CD4-positive, CD25-positive, alpha-beta regulatory T cell (primary cell): ENCODE results near the gene MESD. TPM values are rescaled to one million over a fixed set of nuclear protein-coding genes. Genes with fewer than 3 reads are reported as not detected.
"Not testable (repeated sequence)": the region's sequence is repeated elsewhere in the genome, so short reads cannot be mapped to it uniquely, and the experiment has no call there.

Experiments
- ATAC-seq, 2 donors: fragments of 150-1000 bp; cut with Tn5 transposase; one replicate each; pipeline ENCODE4 v1.10.0; 2021; ENCODE audit warnings: low read depth in 2 of 2, moderate number of reproducible peaks in 2 of 2, moderate library complexity in 1 of 2
- DNase-seq, 3 donors: peaks; one replicate each; pipeline versions ENCODE4 v3.0.0 to v3.0.0-alpha.2; 2012 to 2022; ENCODE audit warnings: mixed read lengths in 1 of 3
- H3K27ac ChIP-seq: one replicate; pipeline ENCODE4 v1.7.0; 2013; ENCODE audit warnings: mild to moderate bottlenecking, low read length; ENCODE audit not compliant: insufficient read depth, poor library complexity, severe bottlenecking
- H3K27me3 ChIP-seq: one replicate; pipeline ENCODE4 v1.7.0; 2013; ENCODE audit warnings: low read length; ENCODE audit not compliant: control insufficient read depth, insufficient read depth
- H3K36me3 ChIP-seq: one replicate; pipeline ENCODE4 v1.7.0; 2013; ENCODE audit warnings: mild to moderate bottlenecking, low read length, moderate library complexity; ENCODE audit not compliant: control insufficient read depth, insufficient read depth
- H3K4me1 ChIP-seq: 2 replicates; pipeline ENCODE4 v1.7.0; 2013; ENCODE audit warnings: mild to moderate bottlenecking, low read length; ENCODE audit not compliant: insufficient read depth, control insufficient read depth, poor library complexity, severe bottlenecking
- H3K4me3 ChIP-seq: one replicate; pipeline ENCODE4 v1.7.0; 2013; ENCODE audit warnings: low read depth, mild to moderate bottlenecking, low read length, moderate library complexity
- H3K9me3 ChIP-seq, 2 experiments: 1 replicate in 1 of 2; 2 replicates in 1 of 2; pipeline ENCODE4 v1.7.0; 2013; ENCODE audit warnings: low read length in 2 of 2, mild to moderate bottlenecking in 1 of 2, moderate library complexity in 1 of 2; ENCODE audit not compliant: control insufficient read depth in 2 of 2
- H3K27ac Mint-ChIP-seq, 3 donors: one replicate each; pipeline ENCODE4 v1.8.0; 2020 to 2022; ENCODE audit warnings: mild to moderate bottlenecking in 3 of 3, mixed read lengths in 3 of 3, moderate library complexity in 2 of 3
- H3K27me3 Mint-ChIP-seq: one replicate; pipeline ENCODE4 v1.8.0; 2022; ENCODE audit warnings: mild to moderate bottlenecking, mixed read lengths
- H3K36me3 Mint-ChIP-seq: one replicate; pipeline ENCODE4 v1.8.0; 2020; ENCODE audit warnings: mixed read lengths
- H3K4me1 Mint-ChIP-seq, 4 donors: one replicate each; pipeline ENCODE4 v1.8.0; 2020 to 2022; ENCODE audit warnings: mixed read lengths in 4 of 4, mild to moderate bottlenecking in 1 of 4
- H3K4me3 Mint-ChIP-seq, 4 donors: one replicate each; pipeline ENCODE4 v1.8.0; 2020 to 2022; ENCODE audit warnings: mild to moderate bottlenecking in 4 of 4, mixed read lengths in 4 of 4, moderate library complexity in 3 of 4
- H3K9me3 Mint-ChIP-seq, 7 donors: one replicate each; pipeline ENCODE4 v1.8.0; 2020 to 2022; ENCODE audit warnings: mixed read lengths in 7 of 7, mild to moderate bottlenecking in 3 of 7, moderate library complexity in 2 of 7
- polyA plus RNA-seq, 4 donors: library from polyadenylated mRNA; unstranded; fragments of 300-500 nt; fragmentation: Illumina TruSeq; gene quantifications; one replicate each; pipeline ENCODE4 v1.2.3, GENCODE V29; 2021
- total RNA-seq: library from RNA; stranded (reverse); gene quantifications from one replicate; pipeline ENCODE4 v1.2.3, GENCODE V29; 2022

Gene MESD
- total and polyA plus RNA-seq, 5 donors from 2014 or later, result 18.4 to 34.1 (median 29.7) TPM

- Histone ChIP-seq H3K27ac (no peak overlapping the region), H3K9me3 (no peaks in the 10 kb centered on the region), H3K27me3 (no peaks in the 10 kb centered on the region), H3K4me3 (no peak overlapping the region), H3K4me1 (no peaks in the 10 kb centered on the region), H3K36me3 (peaks cover 9% of the 10 kb centered on the region)
- peaks cover 18% of the 10 kb centered on the region for H3K36me3 Mint-ChIP-seq
- no peaks in the 10 kb centered on the region for H3K27me3 Mint-ChIP-seq
- peaks cover 1 to 26% (median 20%) of the 10 kb centered on the region in 4 donors for H3K4me1 Mint-ChIP-seq
- H3K9me3 Mint-ChIP-seq, result no peaks in the 10 kb centered on the region
- peak overlapping the region; percentile 9 to 78 (median 19) for H3K27ac Mint-ChIP-seq
- DNase-seq (peak; percentile 35 to 71 (median 67)), ATAC-seq (peak in 1 of 2 donors; percentile 62)
- H3K4me3 Mint-ChIP-seq, result no peak overlapping the region
These were observed 19.5 kb downstream of the MESD start for GRCh38 chr15:80970018-80970657.

- peaks cover 9% of the 10 kb centered on the region for H3K36me3 ChIP-seq
- DNase-seq (no peak), ATAC-seq (no peak)
- Mint-ChIP-seq H3K4me3 (no peak overlapping the region), H3K27me3 (no peaks in the 10 kb centered on the region), H3K9me3 (peaks cover 0 to 3% (median 0%) of the 10 kb centered on the region in 7 donors), H3K4me1 (peaks cover 0 to 25% (median 20%) of the 10 kb centered on the region in 4 donors), H3K27ac (no peak overlapping the region), H3K36me3 (peaks cover 26% of the 10 kb centered on the region)
- no peaks in the 10 kb centered on the region for H3K27me3 ChIP-seq
- H3K4me3 ChIP-seq, result no peak overlapping the region
- no peaks in the 10 kb centered on the region for H3K9me3 ChIP-seq
- H3K27ac ChIP-seq, result no peak overlapping the region
- H3K4me1 ChIP-seq, result no peaks in the 10 kb centered on the region
These were observed 20.3 kb downstream of the MESD start for GRCh38 chr15:80969316-80969715.

DNA sequence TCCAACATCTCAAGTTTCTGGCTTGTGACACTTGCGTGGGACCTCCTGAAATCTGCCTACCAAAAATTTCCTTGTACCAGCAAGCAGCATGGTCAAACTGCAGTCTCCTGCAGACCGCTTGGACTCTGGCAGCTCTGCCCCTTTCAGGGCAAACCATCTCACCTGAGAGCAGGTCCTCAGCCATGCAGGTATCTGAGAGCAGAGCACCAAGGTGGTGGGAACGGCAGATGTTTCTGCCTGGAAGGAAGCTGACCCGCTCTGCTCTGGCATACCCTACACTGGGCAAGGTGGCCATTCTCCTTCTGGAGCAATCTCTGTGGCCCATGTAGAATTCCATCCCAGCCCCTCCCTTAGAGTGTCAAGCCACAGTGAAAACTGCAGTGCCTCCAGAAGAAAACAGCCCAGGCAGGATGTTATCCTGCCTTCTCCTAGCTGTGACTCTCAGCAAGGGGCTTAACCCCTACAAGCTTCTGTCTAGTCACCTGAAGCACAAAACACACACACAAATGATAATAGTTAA is 21.6 kb downstream of the MESD start:
- Mint-ChIP-seq H3K36me3 (peaks cover 39% of the 10 kb centered on the region), H3K27ac (peak overlapping the region in 1 of 3 donors; percentile 42), H3K4me1 (peaks cover 3 to 29% (median 26%) of the 10 kb centered on the region in 4 donors), H3K4me3 (no peak overlapping the region), H3K27me3 (no peaks in the 10 kb centered on the region), H3K9me3 (peaks cover 0 to 3% (median 0%) of the 10 kb centered on the region in 7 donors)
- H3K27me3 ChIP-seq, result no peaks in the 10 kb centered on the region
- no peak overlapping the region for H3K4me3 ChIP-seq
- H3K4me1 ChIP-seq, result no peaks in the 10 kb centered on the region
- peaks cover 6% of the 10 kb centered on the region for H3K36me3 ChIP-seq
- DNase-seq (no peak), ATAC-seq (no peak)
- no peak overlapping the region for H3K27ac ChIP-seq
- H3K9me3 ChIP-seq, result no peaks in the 10 kb centered on the region

GRCh38 chr15:80967451-80967850 is 22.2 kb downstream of the MESD start:
- Histone ChIP-seq H3K9me3 (no peaks in the 10 kb centered on the region), H3K4me1 (no peaks in the 10 kb centered on the region), H3K4me3 (no peak overlapping the region), H3K27me3 (no peaks in the 10 kb centered on the region), H3K36me3 (peaks cover 6% of the 10 kb centered on the region), H3K27ac (no peak overlapping the region)
- ATAC-seq (no peak), DNase-seq (no peak)
- H3K9me3 Mint-ChIP-seq, result peaks cover 0 to 3% (median 0%) of the 10 kb centered on the region in 7 donors
- H3K27ac Mint-ChIP-seq, result no peak overlapping the region
- no peak overlapping the region for H3K4me3 Mint-ChIP-seq
- H3K27me3 Mint-ChIP-seq, result no peaks in the 10 kb centered on the region
- H3K4me1 Mint-ChIP-seq, result peaks cover 9 to 34% (median 31%) of the 10 kb centered on the region in 4 donors
- H3K36me3 Mint-ChIP-seq, result peaks cover 44% of the 10 kb centered on the region

DNA sequence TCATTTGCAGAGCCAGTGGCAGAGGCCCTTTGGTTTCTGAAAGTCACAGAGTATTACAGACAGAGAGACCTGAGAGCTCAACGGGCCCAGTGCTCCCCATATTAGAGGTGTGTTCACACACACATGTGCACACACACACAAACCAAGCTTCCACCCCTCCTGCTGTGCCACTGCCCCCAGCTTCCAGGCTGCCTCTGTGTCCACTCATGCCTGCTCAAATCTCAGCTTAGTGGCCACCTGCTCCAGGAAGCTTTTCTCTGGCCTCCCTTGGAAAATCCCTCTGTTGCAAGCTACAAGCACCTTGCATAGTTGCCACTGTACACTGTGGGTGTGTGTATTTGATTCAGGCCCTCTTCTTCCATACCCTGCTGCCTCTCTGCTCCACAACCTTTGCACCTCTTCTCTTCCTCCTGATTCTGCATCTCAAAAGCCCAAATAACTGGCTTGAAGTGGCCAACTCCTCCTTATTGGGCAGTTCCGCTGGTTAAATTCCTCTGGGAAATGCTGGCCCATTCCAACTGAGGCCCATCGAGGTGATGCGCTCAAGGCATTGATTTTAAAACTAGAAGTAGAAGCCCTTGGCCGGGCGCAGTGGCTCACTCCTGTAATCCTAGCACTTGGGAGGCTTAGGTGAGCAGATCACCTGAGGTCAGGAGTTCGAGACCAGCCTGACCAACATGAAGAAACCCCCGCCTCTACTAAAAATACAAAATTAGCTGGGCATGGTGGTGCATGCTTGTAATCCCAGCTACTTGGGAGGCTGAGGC is 23.0 kb downstream of the MESD start:
- Mint-ChIP-seq H3K27ac (no peak overlapping the region), H3K9me3 (peaks cover 0 to 3% (median 0%) of the 10 kb centered on the region in 7 donors), H3K4me3 (no peak overlapping the region), H3K4me1 (peaks cover 10 to 36% (median 34%) of the 10 kb centered on the region in 4 donors), H3K36me3 (peaks cover 46% of the 10 kb centered on the region), H3K27me3 (no peaks in the 10 kb centered on the region)
- H3K4me1 ChIP-seq, result no peaks in the 10 kb centered on the region
- peaks cover 6% of the 10 kb centered on the region for H3K36me3 ChIP-seq
- no peaks in the 10 kb centered on the region for H3K27me3 ChIP-seq
- ATAC-seq, result no peak
- no peak overlapping the region for H3K27ac ChIP-seq
- no peaks in the 10 kb centered on the region for H3K9me3 ChIP-seq
- no peak overlapping the region for H3K4me3 ChIP-seq
- no peak for DNase-seq

DNA sequence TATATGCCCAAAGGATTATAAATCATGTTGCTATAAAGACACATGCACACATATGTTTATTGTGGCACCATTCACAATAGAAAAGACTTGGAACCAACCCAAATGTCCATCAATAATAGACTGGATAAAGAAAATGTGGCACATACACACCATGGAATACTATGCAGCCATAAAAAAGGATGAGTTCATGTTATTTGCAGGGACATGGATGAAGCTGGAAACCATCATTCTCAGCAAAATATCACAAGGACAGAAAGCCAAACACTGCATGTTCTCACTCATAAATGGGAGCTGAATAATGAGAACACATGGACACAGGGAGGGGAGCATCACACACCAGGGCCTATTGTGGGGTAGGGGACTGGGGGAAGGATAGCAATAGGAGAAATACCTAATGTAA is 24.2 kb downstream of the MESD start:
- peaks cover 56% of the 10 kb centered on the region for H3K36me3 Mint-ChIP-seq
- H3K27ac ChIP-seq, H3K9me3 ChIP-seq, H3K27ac Mint-ChIP-seq, H3K9me3 Mint-ChIP-seq, H3K4me3 Mint-ChIP-seq, H3K4me3 ChIP-seq, H3K27me3 ChIP-seq, DNase-seq, H3K4me1 ChIP-seq, H3K27me3 Mint-ChIP-seq, ATAC-seq: not testable (repeated sequence)
- peaks cover 10% of the 10 kb centered on the region for H3K36me3 ChIP-seq
- peaks cover 19 to 39% (median 31%) of the 10 kb centered on the region in 4 donors for H3K4me1 Mint-ChIP-seq

- Mint-ChIP-seq H3K9me3 (peaks cover 0 to 1% (median 0%) of the 10 kb centered on the region in 7 donors), H3K27ac (no peak overlapping the region), H3K36me3 (peaks cover 62% of the 10 kb centered on the region), H3K4me1 (peaks cover 11 to 31% (median 18%) of the 10 kb centered on the region in 4 donors), H3K27me3 (no peaks in the 10 kb centered on the region), H3K4me3 (no peak overlapping the region)
- Histone ChIP-seq H3K9me3 (no peaks in the 10 kb centered on the region), H3K4me1 (no peaks in the 10 kb centered on the region), H3K36me3 (peaks cover 6% of the 10 kb centered on the region), H3K27me3 (no peaks in the 10 kb centered on the region), H3K4me3 (no peak overlapping the region), H3K27ac (no peak overlapping the region)
- ATAC-seq (no peak), DNase-seq (no peak)
These were observed 30.7 kb downstream of the MESD start for GRCh38 chr15:80958818-80959495.
